Progenitor cell of endocrine pancreas (in vitro differentiated cells): Measurements from ENCODE around the gene ATP10B. TPM values are rescaled to one million over a fixed set of nuclear protein-coding genes. Genes with fewer than 3 reads are reported as not detected.
A peak's percentile ranks its signal among the peaks of the same experiment; 100 is the strongest.

Experiments
- DNase-seq: peaks from one replicate; pipeline ENCODE4 v3.0.0; 2021; ENCODE audit warnings: low spot score; ENCODE audit not compliant: unreplicated experiment
- H3K27ac Mint-ChIP-seq: 2 replicates; pipeline ENCODE4 v1.8.0; 2021; ENCODE audit warnings: mild to moderate bottlenecking, moderate library complexity, mixed read lengths
- H3K27me3 Mint-ChIP-seq: 2 replicates; pipeline ENCODE4 v1.8.0; 2021; ENCODE audit warnings: mixed read lengths
- H3K36me3 Mint-ChIP-seq: 2 replicates; pipeline ENCODE4 v1.8.0; 2022; ENCODE audit warnings: mixed read lengths; ENCODE audit not compliant: insufficient read depth
- H3K4me1 Mint-ChIP-seq: 2 replicates; pipeline ENCODE4 v1.8.0; 2021; ENCODE audit warnings: low read depth, mixed read lengths
- H3K4me3 Mint-ChIP-seq: 2 replicates; pipeline ENCODE4 v1.8.0; 2021; ENCODE audit warnings: low read depth, mild to moderate bottlenecking, moderate library complexity, mixed read lengths
- H3K9me3 Mint-ChIP-seq: 2 replicates; pipeline ENCODE4 v1.8.0; 2021; ENCODE audit warnings: low read depth, mixed read lengths
- total RNA-seq: library from RNA; stranded (reverse); gene quantifications from 2 replicates; pipeline ENCODE4 v1.2.1, GENCODE V29; 2021
- TF ChIP-seq, protein P1 (sequence below): fragments of 200-600 bp; sonication (generic); IDR thresholded peaks from one replicate; pipeline ENCODE4 v1.5.0; 2021; ENCODE audit warnings: antibody characterized with exemption, mild to moderate bottlenecking; ENCODE audit not compliant: unreplicated experiment

ATP10B gene
- total RNA-seq, 1 donor from 2014 or later = 1.7 TPM

DNA sequence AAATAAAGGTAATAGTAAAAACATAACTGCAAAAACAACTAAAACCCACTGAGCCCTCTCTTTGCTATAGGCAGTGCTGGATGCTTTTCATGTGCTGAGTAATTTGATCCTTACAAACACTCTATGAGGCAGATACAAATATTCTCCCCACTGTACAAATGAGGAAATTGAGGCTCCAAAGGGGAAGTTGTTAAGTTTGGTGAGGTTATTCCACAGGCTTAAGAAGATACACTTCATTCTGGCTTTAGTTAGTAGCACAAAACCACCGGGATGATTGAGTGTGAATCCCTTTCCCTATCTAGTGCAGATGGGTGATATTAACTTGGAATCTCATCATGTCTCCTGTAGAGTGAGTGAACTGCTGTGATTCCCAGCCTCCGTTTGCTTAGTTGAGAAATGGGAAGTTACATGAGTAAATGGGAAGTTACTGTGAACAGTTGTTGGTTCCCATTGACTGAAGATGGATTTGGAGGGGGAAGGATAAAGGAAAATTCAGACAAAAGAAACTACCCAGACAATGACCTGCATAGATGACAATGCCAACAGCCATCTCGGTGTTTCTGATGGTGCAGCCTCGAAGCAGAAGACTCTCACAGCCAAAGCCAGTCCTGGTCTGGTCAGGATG is 208.3 kb downstream of the ATP10B start:
- H3K27me3 Mint-ChIP-seq = no peaks in the 10 kb centered on the region
- H3K4me1 Mint-ChIP-seq = peaks cover 4% of the 10 kb centered on the region
- no peak overlapping the region for H3K4me3 Mint-ChIP-seq
- no peaks in the 10 kb centered on the region for H3K9me3 Mint-ChIP-seq
- no peak for DNase-seq
- H3K36me3 Mint-ChIP-seq = no peaks in the 10 kb centered on the region
- TF ChIP-seq, protein P1, sequence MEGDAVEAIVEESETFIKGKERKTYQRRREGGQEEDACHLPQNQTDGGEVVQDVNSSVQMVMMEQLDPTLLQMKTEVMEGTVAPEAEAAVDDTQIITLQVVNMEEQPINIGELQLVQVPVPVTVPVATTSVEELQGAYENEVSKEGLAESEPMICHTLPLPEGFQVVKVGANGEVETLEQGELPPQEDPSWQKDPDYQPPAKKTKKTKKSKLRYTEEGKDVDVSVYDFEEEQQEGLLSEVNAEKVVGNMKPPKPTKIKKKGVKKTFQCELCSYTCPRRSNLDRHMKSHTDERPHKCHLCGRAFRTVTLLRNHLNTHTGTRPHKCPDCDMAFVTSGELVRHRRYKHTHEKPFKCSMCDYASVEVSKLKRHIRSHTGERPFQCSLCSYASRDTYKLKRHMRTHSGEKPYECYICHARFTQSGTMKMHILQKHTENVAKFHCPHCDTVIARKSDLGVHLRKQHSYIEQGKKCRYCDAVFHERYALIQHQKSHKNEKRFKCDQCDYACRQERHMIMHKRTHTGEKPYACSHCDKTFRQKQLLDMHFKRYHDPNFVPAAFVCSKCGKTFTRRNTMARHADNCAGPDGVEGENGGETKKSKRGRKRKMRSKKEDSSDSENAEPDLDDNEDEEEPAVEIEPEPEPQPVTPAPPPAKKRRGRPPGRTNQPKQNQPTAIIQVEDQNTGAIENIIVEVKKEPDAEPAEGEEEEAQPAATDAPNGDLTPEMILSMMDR = no peak
- no peak overlapping the region for H3K27ac Mint-ChIP-seq

DNA sequence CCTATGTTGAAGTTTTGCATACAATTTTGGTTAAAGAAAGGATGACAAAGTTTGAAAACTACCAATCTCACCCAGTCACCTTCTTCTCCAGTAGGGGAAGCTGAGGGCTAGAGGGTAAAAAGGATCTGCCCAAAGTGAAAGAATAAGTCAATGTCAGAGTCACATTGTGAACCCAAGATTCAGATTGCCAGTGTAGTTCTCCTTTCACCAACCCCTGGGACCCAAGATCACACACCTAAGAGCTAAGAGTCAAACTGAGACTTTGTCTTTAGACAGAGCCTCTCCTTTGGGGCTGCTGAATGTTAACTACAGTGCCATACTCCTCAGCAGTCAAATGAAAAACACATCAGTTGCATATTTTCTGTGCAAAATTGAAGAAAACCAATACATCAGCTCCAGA is 210.6 kb downstream of the ATP10B start:
- no peaks in the 10 kb centered on the region for H3K36me3 Mint-ChIP-seq
- H3K4me1 Mint-ChIP-seq = peaks cover 17% of the 10 kb centered on the region
- no peak overlapping the region for H3K4me3 Mint-ChIP-seq
- no peak for DNase-seq
- H3K27ac Mint-ChIP-seq = no peak overlapping the region
- no peaks in the 10 kb centered on the region for H3K27me3 Mint-ChIP-seq
- no peaks in the 10 kb centered on the region for H3K9me3 Mint-ChIP-seq
- TF ChIP-seq, protein P1 = no peak

DNA sequence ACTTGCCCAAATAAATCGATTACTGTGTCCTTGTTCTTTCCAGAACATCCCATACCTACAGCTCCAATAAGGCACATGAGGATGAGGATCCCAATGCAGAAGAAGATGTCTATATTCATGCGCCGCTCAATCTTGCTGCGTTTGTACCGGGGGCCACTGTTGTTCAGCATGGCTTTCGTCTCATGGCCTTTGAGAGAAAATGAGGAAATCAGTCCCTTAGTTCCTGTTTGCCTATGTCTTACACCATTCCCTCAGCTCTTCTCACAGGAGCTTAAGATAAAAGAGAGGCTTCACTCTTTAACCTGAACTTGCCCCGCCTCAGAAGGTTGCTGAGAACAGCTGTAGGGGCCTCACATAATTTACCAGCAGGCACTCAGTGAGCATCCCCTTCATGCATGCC is 211.6 kb downstream of the ATP10B start:
- Mint-ChIP-seq H3K4me1 (peaks cover 19% of the 10 kb centered on the region), H3K4me3 (no peak overlapping the region), H3K9me3 (no peaks in the 10 kb centered on the region), H3K36me3 (no peaks in the 10 kb centered on the region), H3K27ac (no peak overlapping the region), H3K27me3 (no peaks in the 10 kb centered on the region)
- TF ChIP-seq, protein P1 = no peak
- no peak for DNase-seq

DNA sequence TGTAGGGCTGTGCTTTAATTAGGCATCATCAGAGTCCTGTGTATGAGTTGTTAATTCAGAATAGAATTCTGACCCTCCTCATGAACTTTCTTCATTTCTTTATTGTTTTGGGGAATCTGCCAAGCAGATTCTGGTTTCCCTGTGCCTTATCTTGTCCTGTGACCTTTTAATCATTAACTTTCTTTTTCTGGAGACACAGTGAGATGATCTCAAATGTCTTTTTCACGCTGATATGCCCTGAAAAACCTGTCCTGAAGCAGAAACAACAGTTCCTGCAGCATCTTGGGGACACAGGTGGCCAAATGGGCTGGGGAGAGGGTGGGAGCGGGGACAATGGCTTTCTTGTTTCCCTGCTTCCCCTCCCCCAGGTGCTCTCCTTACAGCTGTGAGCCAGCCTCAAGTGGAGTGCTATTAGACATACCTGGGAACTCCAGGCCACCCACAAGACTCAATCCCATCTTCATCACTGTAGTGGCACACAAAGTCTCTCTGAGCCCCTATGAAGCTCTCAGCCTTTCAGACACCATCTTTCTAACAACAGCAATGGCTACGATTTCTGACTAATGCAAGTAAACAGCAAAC is 213.8 kb downstream of the ATP10B start:
- DNase-seq = no peak
- H3K9me3 Mint-ChIP-seq = no peaks in the 10 kb centered on the region
- TF ChIP-seq, protein P1 = no peak
- H3K36me3 Mint-ChIP-seq = no peaks in the 10 kb centered on the region
- H3K4me1 Mint-ChIP-seq = peaks cover 24% of the 10 kb centered on the region
- H3K27me3 Mint-ChIP-seq = no peaks in the 10 kb centered on the region
- H3K27ac Mint-ChIP-seq = peak overlapping the region; percentile 90
- no peak overlapping the region for H3K4me3 Mint-ChIP-seq

DNA sequence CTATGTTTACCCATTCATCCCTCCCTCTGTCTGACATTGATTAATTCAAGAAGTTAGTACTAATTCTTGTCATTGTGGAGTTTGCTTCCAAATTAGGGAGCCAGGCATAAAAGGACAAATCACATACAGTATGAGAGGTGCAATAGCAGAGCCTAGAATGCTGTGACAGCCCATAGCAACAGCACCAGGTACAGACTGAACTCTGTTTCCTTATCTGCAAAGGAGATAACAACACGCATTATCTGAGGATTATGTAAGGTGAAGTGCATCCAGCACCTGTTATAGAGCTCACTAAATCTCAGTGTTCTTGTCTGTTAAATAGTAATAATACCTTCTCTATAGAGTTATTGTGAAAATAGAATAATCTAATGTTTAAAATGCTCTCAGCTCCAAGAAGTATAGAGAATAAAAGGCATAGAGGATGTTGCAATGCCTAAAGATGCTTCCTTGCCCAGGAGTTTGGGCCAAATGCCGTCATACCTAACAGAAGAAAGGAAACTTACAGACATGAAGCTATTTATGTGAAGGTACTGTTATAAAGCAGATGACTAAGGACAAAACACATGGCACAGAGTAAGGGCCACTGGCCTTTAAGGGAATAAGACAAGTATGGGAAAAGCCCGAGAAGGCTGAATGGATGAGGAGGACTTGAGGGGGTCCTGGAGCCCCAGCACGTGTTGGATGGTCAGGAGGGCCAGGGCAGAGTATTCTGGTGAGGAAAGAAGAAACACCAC is 214.5 kb downstream of the ATP10B start:
- Mint-ChIP-seq H3K27me3 (no peaks in the 10 kb centered on the region), H3K4me1 (peaks cover 24% of the 10 kb centered on the region), H3K9me3 (peaks cover 3% of the 10 kb centered on the region), H3K27ac (peak overlapping the region; percentile 43), H3K4me3 (no peak overlapping the region), H3K36me3 (no peaks in the 10 kb centered on the region)
- TF ChIP-seq, protein P1 = no peak
- DNase-seq = no peak
